HG02588 (cell line): ENCODE results near the gene VPS18.

ENCODE experiments used
- ATAC-seq: cut with Tn5 transposase; IDR thresholded peaks from one replicate; pipeline ENCODE4 v1.9.1; 2021; ENCODE audit warnings: mild to moderate bottlenecking, moderate library complexity; ENCODE audit not compliant: unreplicated experiment

VPS18 gene

GRCh38 chr15:40918146-40918798 lies 24.0 kb downstream of the VPS18 start:
- no peak for ATAC-seq

- no peak for ATAC-seq
These were observed 24.6 kb downstream of the VPS18 start for GRCh38 chr15:40918799-40919392.

GRCh38 chr15:40921949-40922607 lies 27.8 kb downstream of the VPS18 start:
- no peak for ATAC-seq

DNA sequence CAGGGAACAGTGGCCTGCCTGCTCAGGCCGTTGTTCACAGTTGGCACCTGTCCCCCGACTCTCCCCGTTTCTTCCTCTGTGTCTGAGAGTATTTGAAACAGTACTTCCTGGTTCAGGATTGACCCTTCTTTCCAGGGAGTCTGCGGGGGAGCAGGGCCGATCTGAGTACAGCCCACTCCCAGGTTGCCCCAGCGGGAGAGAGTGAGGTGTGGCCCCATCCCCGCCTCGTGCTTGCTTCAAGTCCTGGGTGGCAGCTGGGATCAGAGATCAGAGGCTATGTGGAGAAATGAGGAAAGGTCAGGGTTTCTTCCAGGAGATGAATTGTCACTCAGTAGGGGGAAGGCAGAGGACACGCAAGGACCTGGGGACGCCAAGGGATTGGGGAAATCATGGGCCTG lies 28.4 kb downstream of the VPS18 start:
- ATAC-seq, result no peak

DNA sequence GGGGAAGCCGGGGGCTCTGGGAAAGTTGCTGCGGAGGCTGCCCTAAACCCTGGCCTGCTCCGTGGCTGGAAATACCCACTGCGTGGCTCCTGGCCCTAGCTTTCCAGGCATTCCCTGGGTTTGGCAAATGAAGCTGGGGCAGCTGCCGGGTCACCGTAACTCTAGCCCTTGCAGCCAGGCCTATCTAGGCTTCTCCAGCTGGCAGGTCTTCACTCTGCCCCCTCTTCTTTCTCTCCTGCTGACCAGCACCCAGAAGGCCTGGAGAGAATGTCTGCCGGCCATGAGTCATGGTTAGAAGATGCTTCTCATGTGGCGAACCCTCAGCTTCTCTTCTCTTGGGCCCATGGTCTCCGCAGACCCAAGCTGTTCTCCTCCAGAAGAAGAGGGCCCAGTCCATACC lies 29.3 kb downstream of the VPS18 start:
- ATAC-seq, result no peak

DNA sequence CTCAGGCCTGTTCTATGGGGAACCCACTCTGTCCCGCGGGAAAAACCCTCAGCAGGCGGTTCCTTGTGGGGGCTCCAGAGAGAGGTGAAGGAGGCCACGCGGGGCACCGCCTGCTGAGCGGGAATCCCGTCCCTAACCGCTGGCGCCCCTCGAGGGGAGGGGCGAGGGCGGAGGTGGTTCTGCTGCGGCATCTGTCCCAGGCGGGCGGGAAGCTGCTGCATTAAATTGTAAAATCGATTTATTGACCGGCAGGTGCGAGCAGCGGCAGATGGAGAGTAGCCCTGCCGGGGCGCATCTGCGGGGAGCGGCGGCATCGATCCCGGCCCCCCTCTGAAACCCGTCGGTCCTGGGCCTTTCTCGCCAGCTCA lies 31.2 kb downstream of the VPS18 start:
- ATAC-seq, result no peak

GRCh38 chr15:40925863-40926658 lies 31.8 kb downstream of the VPS18 start:
- ATAC-seq, result no peak

GRCh38 chr15:40926659-40927494 lies 32.6 kb downstream of the VPS18 start:
- ATAC-seq, result no peak

GRCh38 chr15:40927495-40927872 lies 33.2 kb downstream of the VPS18 start:
- no peak for ATAC-seq

DNA sequence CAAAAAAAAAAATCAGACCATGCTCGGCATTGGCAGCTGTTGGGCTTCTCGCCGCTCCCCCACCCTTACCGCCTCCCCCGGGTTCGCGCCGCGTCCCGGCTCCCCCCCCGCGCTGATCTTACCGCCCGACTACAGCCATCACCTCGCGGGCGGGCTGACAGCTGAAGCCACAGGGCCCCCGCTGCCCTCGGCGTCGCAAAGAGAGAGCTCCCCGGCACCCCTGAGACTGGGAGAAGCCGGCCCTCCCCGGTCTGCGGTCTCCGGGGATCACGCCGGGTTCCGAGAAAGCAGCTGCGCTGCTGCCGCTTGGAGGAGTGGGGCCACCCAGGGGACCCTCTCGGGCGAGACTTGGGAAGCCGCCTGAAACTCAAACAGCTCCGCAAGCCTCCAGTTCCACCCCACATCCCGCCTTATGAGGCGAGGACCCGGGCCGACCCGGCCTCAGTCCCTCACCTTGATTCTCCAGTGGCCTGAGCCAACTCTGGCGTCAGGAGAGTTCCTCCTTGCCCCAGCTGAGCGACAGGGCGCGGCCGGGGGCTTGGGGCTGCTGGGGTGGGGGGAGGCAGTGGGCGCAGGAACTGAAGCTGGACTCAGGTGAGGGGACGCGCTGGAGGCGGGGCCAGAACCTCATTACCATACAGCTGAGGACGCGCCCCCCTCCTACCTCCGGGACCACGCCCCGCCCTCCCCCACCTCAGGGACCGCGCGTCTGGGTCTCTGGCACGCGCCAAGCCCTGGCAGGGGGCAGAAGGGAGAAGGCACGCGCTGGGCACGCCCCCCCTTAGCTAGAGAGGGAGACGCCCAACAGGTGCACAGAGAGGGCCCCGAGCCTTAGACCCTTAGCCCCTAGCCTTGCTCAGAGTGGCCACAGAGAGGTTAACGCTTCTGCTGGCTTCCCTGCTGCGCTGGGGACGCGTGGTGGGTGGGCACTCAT lies 33.9 kb downstream of the VPS18 start:
- ATAC-seq, result no peak

DNA sequence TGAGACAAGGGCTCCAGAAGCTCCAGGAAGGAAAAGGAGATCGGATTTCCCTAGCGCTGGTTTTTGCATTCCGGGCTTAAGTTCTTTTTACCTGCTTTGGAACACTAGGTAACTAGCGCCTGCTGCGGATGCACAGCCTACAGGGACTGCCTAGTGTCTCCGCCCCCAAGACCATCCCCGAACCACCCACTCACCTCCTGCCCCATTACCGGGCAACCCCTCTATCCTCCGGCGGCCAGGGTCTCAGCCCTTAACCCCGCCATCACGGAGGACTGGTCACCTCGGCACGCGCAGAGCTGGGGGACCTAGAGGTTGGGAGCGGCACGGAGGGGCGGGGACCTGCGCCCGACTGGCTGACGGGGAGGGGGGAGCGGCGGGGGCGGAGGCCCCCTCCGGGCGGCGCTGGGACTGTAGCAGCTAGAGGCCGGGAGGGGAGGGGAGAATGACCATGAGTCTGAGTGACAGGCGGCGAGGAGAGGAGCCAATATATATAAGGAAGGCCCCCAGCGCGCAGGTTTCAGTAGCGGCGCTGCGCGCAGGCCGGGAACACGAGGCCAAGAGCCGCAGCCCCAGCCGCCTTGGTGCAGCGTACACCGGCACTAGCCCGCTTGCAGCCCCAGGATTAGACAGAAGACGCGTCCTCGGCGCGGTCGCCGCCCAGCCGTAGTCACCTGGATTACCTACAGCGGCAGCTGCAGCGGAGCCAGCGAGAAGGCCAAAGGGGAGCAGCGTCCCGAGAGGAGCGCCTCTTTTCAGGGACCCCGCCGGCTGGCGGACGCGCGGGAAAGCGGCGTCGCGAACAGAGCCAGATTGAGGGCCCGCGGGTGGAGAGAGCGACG lies 34.8 kb downstream of the VPS18 start, which contains the start of gene DLL4:
TSS of gene DLL4 (plus strand) at position 520 of the 839 bp plus-strand sequence. CDS start 329 bp downstream, outside the sequence.
- no peak for ATAC-seq

- no peak for ATAC-seq
These were observed 35.6 kb downstream of the VPS18 start for GRCh38 chr15:40929660-40930429.

GRCh38 chr15:40930430-40931299 lies 36.4 kb downstream of the VPS18 start:
- no peak for ATAC-seq

DNA sequence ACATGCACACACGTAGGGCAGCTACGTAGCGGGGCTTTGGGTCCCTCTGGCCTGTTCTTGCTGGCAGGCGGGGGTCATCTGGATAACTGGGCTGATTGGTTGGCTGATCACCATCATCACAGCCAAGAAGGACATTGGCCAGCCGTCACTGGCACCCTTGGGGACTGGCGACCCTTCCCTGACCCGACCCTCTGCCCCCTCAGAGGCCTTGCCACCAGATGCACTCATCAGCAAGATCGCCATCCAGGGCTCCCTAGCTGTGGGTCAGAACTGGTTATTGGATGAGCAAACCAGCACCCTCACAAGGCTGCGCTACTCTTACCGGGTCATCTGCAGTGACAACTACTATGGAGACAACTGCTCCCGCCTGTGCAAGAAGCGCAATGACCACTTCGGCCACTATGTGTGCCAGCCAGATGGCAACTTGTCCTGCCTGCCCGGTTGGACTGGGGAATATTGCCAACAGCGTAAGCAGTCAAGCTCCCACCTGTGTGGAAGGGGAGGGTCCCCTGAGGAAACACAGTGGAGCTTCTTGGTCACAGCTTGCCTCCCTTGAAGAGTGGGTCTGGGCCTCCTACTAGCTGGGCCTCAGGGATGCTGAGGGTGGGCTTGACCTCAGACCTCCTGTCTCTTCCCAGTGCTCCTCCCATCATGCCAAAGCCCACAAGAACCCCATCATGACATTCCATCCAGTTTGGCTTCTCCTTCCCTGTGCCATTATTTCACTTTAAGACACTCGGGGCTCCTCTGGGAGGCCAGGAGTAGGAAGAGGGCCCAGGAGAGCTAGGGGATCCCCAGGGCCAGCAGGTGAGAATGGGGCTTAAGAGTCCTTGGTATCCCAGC lies 37.3 kb downstream of the VPS18 start:
- ATAC-seq, result no peak

GRCh38 chr15:40932156-40932555 lies 37.9 kb downstream of the VPS18 start:
- ATAC-seq, result no peak
